GM23248 (cell line): Measurements from ENCODE around the gene TBL1XR1.

Experiments
- EZH2 ChIP-seq: fragments of 200-600 bp; sonication (generic); IDR thresholded peaks from 2 replicates; pipeline ENCODE4 v1.6.1; 2018; ENCODE audit warnings: antibody characterized with exemption, mild to moderate bottlenecking; ENCODE audit not compliant: insufficient read depth, poor library complexity, severe bottlenecking
- EZH2phosphoT487 ChIP-seq: fragments of 200-600 bp; sonication (generic); IDR thresholded peaks from 2 replicates; pipeline ENCODE4 v1.6.1; 2018; ENCODE audit warnings: antibody characterized with exemption, moderate library complexity, mild to moderate bottlenecking, low read depth; ENCODE audit not compliant: insufficient read depth

DNA sequence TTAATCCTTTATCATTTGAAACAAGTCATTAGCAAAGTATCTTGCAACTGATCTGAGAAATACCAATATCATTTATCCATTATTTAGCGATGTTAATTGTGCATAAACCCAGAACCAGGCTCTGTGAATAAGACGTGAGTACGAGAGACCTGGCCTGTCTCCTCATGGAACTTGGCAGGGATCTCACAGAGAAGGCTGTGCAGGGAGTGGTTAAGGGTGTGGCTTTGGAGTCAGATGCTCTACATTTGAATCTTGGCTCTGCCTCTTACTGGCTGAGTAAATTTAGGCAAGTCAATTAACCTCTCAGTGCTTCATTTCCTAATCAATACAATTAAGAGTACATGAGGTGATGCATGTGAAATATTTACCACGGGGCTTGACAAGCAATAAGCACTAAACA lies 39.9 kb upstream of the TBL1XR1 start:
- no peak for TF ChIP-seq EZH2
- no peak for TF ChIP-seq EZH2phosphoT487
